Neural crest cell (in vitro differentiated cells): ENCODE results near the gene FAM136A. TPM values are rescaled to one million over a fixed set of nuclear protein-coding genes. Genes with fewer than 3 reads are reported as not detected.

ENCODE experiments used
- DNase-seq: peaks from one replicate; pipeline ENCODE4 v3.0.0; 2021; ENCODE audit warnings: low read depth, mixed read lengths, low spot score
- H3K27ac Mint-ChIP-seq: one replicate; pipeline ENCODE4 v1.8.0; 2021; ENCODE audit warnings: mild to moderate bottlenecking, mixed read lengths; ENCODE audit not compliant: unreplicated experiment
- H3K27me3 Mint-ChIP-seq: 2 replicates; pipeline ENCODE4 v1.8.0; 2021; ENCODE audit warnings: low read depth, mild to moderate bottlenecking, mixed read lengths
- H3K36me3 Mint-ChIP-seq: 2 replicates; pipeline ENCODE4 v1.8.0; 2021; ENCODE audit warnings: low read depth, mild to moderate bottlenecking, mixed read lengths
- H3K4me1 Mint-ChIP-seq: 2 replicates; pipeline ENCODE4 v1.8.0; 2021; ENCODE audit warnings: mixed read lengths
- H3K4me3 Mint-ChIP-seq: one replicate; pipeline ENCODE4 v1.8.0; 2021; ENCODE audit warnings: mild to moderate bottlenecking, mixed read lengths
- H3K9me3 Mint-ChIP-seq: 2 replicates; pipeline ENCODE4 v1.8.0; 2021; ENCODE audit warnings: mixed read lengths
- microRNA-seq: library from miRNA; unstranded; fragments of <30 nt; microRNA quantifications from one replicate; pipeline ENCODE4, GENCODE V29; 2020
- total RNA-seq: library from RNA; stranded (reverse); gene quantifications from 2 replicates; pipeline ENCODE4 v1.2.1, GENCODE V29; 2021
- TF ChIP-seq, protein P1 (sequence below): fragments of 200-600 bp; sonication (generic); conservative IDR thresholded peaks from 2 replicates; pipeline ENCODE4 v1.5.0; 2021; ENCODE audit warnings: antibody characterized with exemption, mild to moderate bottlenecking

The FAM136A gene
- total RNA-seq, 1 donor from 2014 or later = 76.9 TPM

DNA sequence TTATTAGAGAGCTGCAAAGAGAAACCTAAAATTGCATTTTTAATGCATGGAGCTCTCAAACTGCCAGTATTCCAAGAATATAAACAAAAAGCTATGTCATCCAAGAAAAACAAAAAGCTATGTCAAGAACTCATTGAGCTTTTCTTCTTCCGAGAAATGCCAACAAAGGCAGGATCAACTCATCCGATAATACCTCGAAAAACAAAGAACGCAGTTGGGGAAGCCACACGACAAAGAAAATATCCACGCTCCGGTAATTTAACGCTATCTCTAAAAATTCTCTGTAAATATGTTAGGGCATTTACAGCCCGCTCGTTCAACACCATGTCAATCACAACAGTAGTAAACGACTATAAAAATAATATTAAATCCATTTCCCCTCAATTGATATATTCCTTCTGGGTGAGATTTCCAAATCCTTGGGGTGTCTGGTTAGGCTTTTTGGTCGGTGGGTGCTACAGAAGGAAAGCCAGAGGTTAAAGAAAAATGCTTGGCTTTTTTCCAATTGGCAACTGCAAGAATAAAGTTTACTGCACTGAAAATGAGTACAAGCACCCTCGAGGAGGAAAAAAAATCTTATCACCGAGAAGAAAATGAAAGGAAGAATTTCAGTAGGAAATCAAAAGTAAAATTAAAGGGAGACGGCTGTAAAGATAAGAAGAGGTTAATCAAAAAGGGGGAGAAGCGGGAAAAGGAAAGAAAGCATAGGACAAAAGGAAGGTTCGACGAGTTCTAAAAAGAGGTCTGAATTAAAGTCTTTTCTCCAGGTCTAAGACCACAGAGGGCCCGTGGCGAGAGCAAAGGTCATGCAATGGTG lies 54.3 kb downstream of the FAM136A start:
- peak overlapping the region; percentile 96 for H3K4me3 Mint-ChIP-seq
- TF ChIP-seq, protein P1, sequence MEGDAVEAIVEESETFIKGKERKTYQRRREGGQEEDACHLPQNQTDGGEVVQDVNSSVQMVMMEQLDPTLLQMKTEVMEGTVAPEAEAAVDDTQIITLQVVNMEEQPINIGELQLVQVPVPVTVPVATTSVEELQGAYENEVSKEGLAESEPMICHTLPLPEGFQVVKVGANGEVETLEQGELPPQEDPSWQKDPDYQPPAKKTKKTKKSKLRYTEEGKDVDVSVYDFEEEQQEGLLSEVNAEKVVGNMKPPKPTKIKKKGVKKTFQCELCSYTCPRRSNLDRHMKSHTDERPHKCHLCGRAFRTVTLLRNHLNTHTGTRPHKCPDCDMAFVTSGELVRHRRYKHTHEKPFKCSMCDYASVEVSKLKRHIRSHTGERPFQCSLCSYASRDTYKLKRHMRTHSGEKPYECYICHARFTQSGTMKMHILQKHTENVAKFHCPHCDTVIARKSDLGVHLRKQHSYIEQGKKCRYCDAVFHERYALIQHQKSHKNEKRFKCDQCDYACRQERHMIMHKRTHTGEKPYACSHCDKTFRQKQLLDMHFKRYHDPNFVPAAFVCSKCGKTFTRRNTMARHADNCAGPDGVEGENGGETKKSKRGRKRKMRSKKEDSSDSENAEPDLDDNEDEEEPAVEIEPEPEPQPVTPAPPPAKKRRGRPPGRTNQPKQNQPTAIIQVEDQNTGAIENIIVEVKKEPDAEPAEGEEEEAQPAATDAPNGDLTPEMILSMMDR = no peak
- H3K27me3 Mint-ChIP-seq = peaks cover 10% of the 10 kb centered on the region
- peak overlapping the region; percentile 99 for H3K27ac Mint-ChIP-seq
- no peaks in the 10 kb centered on the region for H3K9me3 Mint-ChIP-seq
- peaks cover 35% of the 10 kb centered on the region for H3K4me1 Mint-ChIP-seq
- peaks cover 11% of the 10 kb centered on the region for H3K36me3 Mint-ChIP-seq
- no peak for DNase-seq

Small RNAs within 50 kb of the gene (microRNA-seq; reads per million reads assigned to microRNA genes)
- gene MIR1285-2 = not detected

Other genes with a start within 250 kb of the FAM136A start
- 365 and 382 TPM in 2 replicates for gene PCBP1, start 214.6 kb downstream of the FAM136A start, total RNA-seq
- 19.5 and 20.7 TPM in 2 replicates for gene C2orf42, start 111.0 kb downstream of the FAM136A start, total RNA-seq
- gene TIA1, start 53.4 kb downstream of the FAM136A start, total RNA-seq = 273 and 287 TPM in 2 replicates
- gene PCYOX1, start 43.9 kb downstream of the FAM136A start, total RNA-seq = 64.6 and 70.2 TPM in 2 replicates
- gene SNRPG, start 8.3 kb downstream of the FAM136A start, total RNA-seq = 291 and 311 TPM in 2 replicates